HG03521 (cell line): ENCODE measurements around the gene LRRC4.

Experiments
- ATAC-seq: cut with Tn5 transposase; IDR thresholded peaks from one replicate; pipeline ENCODE4 v1.9.1; 2021; ENCODE audit warnings: mild to moderate bottlenecking, moderate library complexity; ENCODE audit not compliant: unreplicated experiment

Gene LRRC4

DNA sequence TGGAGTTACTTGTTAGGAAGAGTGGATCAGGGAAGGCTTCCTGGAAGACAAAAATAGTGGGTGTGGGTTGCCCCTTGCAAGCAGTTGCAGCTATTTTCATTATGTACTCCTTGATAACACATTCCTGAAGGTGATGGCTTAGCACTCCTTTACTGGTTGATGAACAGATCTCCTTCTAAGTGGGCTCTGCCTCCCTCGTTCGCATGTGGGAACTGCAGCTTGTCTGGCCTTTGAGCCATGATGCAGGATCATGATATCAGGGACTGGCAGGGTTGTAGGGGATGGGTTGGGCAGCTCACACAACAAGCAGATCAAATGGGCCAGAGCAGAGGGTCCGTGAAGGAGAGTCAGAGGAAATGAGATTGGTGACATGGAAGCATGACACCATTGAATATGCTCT is 28.8 kb upstream of the LRRC4 start:
- no peak for ATAC-seq

DNA sequence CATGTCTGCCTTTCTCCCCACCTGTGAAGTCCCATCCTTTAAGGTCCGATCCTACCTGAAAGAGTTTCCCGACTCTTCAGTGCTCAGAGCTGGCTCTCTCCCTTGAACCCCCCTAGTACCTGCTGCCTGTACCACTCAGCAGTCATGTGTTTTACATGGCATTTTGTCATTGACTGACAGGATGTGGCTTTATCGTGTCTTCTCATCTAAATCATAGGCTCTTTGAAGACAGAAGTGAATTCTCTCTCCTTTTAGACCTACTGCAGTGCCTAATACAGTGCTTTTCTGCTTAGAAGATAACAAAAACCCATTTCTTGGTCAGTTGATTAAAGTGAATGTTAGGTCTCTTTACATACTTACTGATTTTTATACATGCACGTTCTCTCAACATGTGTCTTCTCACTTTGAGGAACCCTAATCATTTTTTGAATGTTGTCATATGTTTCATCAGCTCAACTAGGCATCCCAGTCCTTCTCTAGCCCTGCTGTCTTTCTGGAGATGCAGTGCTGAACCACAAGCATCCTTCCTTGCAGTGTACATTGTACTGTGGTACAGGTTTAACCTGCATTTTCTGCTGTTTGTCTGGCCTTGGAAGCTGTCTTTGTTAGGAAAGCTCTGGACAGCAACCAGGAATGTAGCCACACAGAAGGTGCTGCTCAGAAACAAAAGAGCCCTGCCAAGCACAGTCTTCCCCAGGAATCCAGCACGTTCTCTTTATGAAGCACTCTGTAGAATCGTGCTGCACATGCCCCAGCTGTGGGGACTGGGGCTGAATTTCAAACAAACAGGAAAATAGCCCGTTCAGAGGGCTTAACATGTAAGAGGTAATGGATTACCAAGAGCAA is 28.1 kb upstream of the LRRC4 start:
- ATAC-seq, result no peak

GRCh38 chr7:128057909-128058308 is 26.7 kb upstream of the LRRC4 start:
- no peak for ATAC-seq

DNA sequence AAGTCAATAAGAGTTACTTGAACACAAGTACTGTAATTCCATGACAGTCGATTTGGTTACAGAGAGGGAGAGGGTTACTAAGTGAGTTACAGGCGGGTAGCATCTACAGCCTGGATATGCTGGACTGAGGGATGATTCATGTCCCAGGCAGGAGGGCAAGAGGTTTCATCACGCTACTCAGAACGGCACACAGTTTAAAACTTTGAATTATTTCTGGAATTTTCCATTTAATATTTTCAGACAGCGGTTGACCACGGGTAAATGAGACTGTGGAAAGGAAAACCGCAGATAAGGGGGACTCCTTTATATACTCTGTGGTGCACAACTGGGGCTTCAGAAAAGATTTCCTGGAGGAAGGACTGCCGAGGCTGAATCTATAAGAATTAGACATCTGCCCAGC is 25.7 kb upstream of the LRRC4 start:
- ATAC-seq, result no peak

GRCh38 chr7:128055637-128056036 is 24.4 kb upstream of the LRRC4 start:
- ATAC-seq, result no peak

DNA sequence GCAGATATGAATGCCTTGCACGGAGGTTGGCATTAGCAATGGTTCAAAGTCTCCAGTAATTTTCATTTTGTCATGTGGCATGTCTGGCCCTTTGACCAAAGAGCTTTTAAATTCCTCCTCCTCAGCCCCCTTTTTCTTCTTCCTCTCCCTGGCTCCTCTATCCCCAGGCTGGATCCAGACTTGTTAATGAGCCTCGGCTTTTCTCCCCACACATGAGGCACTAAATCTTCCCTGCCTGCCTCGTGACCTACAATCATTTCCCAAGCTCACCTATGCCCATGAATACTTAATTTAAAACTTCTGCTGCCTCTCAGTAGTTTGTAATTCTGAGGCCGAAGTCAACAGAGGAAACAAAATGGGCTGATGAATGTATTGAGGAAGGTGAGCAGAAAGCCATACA is 23.3 kb upstream of the LRRC4 start:
- no peak for ATAC-seq

DNA sequence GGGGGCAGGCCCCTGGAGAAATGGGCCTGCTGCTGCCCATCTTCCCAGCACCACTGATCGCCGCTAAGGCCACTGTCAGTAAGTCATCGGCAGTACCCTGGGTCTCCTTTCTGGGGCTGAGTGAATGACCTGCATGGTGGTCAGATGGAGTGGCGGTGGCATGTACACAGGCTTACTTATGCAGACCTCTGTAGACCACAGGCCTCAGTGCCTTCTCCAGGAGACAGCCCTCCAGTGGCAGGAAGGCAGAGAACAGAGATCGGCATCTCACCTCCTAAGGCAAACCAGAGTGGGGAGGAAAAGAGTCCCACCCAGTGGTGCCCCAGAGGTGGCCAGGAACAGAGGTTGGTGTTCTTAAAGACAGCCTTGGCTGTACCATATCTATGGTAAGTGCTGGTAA is 22.8 kb upstream of the LRRC4 start:
- no peak for ATAC-seq

DNA sequence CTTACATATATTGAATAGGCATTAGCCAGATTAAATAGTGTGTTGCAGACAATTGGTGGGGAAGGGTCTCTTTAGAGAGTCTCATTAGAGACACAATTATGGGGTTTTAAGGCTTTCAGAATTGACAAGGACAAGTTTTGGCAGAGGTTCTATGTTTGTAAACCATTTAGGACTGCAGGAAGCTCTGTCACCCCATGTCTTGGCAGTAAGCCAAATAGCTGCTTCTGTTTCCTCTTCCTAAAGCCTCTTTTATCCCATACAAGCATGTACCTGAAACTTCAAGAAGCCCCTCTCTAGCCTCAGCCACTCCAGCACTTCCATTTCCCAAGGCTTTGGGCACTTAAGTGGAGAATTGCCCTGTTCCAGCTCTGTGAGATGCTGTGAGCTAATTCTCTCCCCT is 21.8 kb upstream of the LRRC4 start:
- no peak for ATAC-seq

DNA sequence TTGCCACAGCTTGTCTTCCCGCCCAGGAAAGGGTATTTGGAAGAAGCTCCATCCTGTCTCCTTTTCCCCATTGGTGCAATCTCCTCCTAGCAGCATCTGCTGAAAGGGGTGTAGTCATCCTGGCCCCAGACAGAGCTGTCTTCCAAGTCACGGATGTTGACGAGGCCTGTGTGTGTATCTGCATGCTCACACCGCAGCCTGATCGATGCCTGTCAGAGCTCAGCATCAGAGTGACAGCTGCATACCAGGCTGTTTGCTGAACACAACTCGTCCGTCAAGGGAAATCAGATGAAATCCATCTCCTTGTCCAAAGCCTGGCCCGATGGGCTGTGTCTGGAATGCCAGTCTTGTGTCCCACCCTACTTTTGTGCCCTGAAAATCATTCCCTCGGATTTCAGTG is 21.2 kb upstream of the LRRC4 start:
- ATAC-seq, result no peak

DNA sequence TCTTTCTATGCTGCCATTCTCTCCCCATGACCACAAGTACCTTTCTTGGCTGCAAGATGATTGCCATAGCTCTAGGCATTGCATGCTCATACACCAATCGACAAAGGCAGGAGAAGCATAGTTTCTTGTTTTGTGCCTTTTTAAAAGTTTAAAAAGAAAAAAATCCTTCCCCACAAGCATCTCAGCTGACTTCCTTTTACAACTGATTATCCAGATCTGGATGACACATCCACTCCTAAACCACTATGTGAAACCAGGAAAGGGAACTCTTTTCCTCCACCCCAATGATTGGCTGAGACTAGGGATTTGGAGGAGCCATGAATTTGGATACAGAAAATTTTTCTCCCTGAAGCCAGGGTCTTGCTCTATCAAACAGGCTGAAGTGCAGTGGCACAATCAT is 14.5 kb upstream of the LRRC4 start:
- no peak for ATAC-seq

GRCh38 chr7:128045158-128045557 is 13.9 kb upstream of the LRRC4 start:
- ATAC-seq, result no peak

GRCh38 chr7:128044064-128044463 is 12.8 kb upstream of the LRRC4 start:
- ATAC-seq, result no peak

GRCh38 chr7:128042012-128042411 is 10.8 kb upstream of the LRRC4 start:
- ATAC-seq, result no peak

GRCh38 chr7:128041203-128041602 is 10.0 kb upstream of the LRRC4 start:
- ATAC-seq, result no peak

DNA sequence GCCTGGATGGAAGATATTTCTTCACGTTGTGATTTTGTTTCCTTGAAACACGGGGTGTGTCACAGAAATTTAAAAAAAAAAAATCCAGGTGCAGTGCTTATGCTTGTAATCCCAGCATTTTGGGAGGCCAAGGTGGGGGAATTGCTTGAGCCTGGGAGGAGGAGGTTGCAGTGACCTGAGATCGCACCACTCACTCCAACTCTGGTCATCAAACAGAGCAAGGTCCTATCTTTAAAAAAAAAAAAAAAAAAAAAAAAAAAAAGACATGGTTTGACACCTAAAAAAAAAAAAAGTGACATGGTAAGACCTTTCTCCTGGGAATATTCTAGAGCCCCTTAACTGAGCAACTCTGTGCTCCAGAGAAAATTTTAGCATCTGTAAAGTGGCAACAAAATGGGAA is 9.0 kb upstream of the LRRC4 start:
- ATAC-seq, result no peak

- ATAC-seq, result no peak
Measured at GRCh38 chr7:128039544-128039953, 8.3 kb upstream of the LRRC4 start.

DNA sequence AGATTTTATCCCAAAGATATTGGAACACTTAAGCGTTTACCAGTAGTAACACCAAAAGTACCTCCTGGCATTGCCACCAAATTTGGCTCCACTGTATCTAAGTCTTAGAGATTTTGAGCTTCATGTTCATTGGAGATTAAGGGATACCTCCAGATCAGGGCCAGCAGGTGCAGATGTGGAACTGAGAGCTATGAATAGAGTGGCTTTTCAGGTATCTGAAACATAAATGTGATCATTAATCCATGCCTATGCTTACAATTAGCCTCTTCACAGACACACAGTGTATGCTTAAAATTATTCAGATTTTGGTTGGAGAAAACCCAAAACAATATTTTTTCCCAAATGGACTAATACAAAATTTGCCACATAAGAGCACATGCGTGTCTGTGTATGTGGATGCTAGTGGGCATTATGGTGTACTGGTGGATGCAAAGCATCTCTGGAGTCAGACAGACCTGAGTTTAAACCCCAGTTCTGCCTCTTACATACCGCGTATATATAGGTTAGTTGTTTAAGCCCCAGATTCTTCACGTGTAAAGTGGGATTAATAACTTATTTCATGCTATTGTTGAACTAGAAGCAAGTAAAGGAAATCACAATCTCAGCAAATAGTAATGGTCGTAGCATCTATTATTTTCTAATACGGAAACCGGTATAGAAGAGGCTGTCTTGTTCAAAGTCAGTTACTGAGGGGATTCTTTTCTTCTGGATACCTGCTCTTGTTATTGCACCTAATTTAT is 6.8 kb upstream of the LRRC4 start:
- peak; percentile 49 for ATAC-seq

DNA sequence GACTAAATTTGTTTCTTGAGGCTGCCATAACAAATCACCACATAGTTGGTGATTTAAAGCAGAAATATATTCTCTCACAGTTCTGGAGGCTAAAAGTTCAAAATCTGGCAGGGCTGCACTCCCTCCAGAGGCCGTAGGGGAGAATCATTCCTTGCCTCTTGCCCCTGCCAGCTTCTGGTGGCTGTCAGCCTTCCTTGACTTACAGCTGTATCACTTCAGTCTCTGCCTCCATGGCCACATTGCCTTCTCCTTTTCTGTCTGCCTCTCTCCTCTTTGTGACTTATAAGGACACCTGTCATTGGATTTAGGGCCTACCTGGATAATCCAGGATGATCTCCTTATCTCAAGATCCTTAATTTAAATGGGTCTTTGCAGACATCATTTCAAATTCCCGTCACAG is 5.8 kb upstream of the LRRC4 start:
- ATAC-seq, result no peak

- no peak for ATAC-seq
Measured at GRCh38 chr7:128036226-128036940, 5.1 kb upstream of the LRRC4 start.

- ATAC-seq, result no peak
Measured at GRCh38 chr7:128035712-128036111, 4.5 kb upstream of the LRRC4 start.

DNA sequence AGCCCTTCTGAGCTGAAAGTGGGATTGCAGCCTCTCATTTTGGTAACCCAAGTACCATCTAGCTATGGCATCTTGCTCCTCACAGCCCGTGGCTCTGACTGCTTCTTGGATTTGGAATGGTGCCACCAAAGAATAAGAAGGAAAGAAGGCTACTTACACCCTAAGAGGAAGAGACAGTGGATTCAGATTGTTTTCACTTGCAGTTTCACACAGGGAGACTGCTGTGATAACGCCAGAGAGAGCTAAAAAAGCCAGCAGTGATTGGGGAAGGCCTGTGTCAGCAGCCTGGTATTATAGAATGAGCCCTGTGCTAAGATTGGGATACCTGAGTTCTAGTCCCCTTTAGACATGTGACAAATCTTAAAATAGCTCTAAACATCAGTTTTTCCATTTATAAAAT is 3.6 kb upstream of the LRRC4 start:
- no peak for ATAC-seq

- ATAC-seq, result no peak
Measured at GRCh38 chr7:128033246-128033645, 2.0 kb upstream of the LRRC4 start.
